ENCODE results near the gene IQCE.

DNA sequence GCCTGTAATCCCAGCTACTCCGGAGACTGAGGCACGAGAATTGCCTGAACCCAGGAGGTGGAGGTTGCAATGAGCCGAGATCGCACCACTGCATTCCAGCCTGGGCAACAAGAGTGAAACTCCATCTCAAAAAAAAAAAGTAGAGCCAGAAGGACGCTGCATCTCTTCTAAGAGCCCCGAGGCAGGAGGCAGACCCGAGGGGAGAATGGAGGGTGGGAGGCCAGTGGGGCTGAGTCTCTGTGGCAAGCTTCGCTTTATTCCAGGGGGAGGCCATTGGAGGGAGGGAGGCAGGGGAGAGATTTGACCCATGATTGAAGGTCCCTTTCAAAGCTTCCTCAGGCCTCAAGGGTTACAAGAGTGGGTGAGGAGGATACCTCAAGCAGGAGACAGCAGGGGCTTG, 91.7 kb downstream of the IQCE start:
- TF ChIP-seq, protein P1, sequence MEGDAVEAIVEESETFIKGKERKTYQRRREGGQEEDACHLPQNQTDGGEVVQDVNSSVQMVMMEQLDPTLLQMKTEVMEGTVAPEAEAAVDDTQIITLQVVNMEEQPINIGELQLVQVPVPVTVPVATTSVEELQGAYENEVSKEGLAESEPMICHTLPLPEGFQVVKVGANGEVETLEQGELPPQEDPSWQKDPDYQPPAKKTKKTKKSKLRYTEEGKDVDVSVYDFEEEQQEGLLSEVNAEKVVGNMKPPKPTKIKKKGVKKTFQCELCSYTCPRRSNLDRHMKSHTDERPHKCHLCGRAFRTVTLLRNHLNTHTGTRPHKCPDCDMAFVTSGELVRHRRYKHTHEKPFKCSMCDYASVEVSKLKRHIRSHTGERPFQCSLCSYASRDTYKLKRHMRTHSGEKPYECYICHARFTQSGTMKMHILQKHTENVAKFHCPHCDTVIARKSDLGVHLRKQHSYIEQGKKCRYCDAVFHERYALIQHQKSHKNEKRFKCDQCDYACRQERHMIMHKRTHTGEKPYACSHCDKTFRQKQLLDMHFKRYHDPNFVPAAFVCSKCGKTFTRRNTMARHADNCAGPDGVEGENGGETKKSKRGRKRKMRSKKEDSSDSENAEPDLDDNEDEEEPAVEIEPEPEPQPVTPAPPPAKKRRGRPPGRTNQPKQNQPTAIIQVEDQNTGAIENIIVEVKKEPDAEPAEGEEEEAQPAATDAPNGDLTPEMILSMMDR (IDR thresholded peaks at IDR 0.05), result no peak
- TF ChIP-seq EZH2 (IDR thresholded peaks at IDR 0.05; ENCODE audit: borderline replicate concordance, insufficient read depth, low read depth, low read length, poor library complexity, severe bottlenecking), result no peak
